GM21576 (cell line): Measurements from ENCODE around the gene EHD1.
A peak's percentile ranks its signal among the peaks of the same experiment; 100 is the strongest.

Source experiments
- ATAC-seq: cut with Tn5 transposase; IDR thresholded peaks from one replicate; pipeline ENCODE4 v1.9.1; 2021; ENCODE audit warnings: mild to moderate bottlenecking, moderate library complexity; ENCODE audit not compliant: unreplicated experiment

Gene EHD1

DNA sequence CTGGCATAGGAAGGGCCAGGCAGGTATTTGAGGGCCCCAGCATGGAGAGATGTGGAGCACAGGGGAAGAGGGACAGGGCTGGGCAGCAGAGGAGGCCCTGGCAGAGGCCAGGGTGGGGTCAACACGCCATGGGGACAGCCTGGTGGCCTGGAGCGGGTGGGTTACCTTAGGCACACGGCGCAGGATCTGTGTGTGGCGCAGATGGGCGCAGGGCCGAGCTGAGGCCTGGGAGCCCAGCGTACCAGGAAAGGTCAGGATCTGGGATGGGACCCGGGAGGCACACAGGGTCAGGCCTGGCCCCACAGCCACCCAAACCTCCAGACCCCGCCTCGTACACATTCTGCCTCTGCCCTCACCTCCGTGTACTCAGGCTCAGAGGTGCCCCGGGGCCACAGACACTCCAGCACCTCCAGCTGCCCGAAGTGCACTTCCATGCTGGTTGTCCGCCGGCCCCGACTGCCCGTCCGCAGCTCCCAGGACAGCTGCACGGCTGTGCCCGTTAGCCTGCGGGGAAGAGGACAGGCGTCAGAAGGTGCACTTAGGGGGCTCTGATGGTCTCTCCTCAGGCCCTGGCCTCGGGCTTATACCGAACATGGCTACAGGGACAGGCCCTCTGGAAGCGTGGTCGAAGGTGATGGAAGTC is 32.2 kb upstream of the EHD1 start:
- no peak for ATAC-seq

DNA sequence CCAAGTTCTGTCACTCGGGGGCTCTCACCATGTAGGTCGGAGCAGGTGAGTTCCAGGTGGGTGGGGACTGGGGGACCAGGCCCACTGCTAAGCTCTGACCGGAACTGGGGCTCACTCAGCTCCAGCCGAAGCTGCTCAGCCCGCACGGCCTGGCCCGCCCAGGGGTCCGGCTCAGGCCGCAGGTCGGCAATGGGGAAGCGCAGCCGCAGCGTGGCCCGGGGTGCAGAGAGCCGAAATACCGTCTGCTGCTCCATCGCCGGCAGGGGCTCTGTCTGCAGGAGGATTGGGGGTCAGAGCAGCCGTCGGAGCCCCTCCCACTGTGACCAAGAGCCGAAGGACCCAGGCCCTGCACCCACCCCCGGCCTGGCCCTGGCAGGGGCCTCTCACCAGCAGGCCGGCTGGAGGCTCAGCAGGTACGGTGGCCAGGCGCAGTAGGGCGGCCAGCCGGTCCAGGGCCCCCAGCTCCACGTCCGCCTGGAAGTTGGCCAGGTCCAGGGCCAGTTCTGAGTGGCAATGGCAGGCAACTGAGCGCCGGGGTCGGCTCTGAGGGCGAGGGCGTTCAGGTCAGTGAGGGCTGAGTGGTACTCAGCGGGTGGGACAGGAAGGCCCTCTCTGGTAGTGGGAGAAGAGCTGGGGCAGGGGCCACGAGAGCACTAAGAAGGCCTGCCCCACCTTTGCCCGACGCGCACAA is 31.4 kb upstream of the EHD1 start:
- no peak for ATAC-seq

DNA sequence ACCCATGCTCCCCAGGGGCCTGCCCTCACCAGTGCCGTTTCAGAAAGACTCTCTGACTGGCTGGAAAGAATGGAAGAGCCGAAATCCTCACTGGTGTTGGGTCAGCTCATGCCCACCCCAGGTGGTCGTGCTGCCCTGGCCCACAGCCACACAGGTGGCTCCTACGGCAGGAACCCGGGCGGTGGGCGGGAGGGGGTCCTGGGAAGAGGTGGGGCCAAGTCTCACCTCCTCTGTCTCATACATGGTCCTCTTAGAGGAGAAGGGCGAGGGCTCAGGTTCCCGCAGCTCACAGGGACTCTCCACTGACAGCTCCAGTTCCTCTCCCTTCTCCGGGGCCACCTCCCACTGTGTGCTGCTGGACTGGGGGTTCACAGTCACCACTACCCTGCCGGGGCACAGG is 30.3 kb upstream of the EHD1 start:
- ATAC-seq = no peak

DNA sequence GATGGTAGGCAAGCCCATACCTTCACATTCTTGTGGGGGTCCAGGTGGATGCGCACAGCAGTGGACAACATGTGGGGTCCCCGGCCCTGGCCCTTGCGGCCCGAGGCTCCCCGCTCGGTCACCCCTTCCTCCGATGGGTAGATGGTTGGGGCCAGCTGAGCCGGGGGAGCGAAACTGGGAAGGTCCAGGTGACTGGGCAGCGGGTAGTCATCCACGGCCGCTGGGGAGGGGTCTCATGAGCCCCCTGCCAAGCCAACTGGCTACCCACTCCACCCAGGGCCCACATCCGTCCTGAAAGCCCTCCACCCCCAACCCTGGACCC is 27.9 kb upstream of the EHD1 start:
- ATAC-seq = no peak

DNA sequence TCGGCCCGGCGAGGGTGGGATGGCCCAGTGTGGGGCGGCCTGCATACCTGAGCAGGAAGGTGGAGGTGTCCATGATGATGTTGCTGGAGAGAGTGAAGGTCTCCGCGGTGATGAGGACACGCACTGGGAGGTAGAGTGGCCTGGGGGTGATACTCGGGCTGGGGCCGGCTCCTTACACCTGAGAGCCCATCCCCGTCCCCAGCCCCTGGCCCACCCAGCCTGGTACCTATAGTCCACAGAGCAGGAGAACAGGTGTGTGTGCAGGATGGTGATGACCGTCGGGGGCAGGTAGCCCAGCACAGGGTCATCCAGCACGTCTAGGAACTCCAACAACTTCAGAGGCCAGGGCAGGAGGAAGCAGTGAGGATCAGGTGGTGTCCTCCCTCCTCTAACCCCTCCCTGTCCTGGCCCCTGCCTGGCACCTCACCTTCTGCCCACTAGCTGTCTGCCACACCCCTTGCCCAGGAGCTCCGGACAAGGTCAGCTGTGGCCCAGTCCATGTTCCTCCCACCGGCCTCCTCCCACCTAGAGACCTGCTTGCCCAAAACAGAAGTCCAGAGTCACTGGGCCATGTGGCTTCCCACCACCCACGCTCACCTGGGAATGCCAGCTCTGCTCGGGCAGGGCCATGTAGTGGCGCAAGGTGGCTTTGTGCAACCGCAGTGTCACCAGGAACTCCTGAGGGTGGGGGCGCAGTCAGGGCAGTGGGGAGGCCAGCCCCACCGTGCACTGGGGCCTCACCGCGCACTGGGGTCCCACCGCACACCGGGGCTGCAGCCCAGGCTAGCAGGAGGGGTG is 27.3 kb upstream of the EHD1 start:
- ATAC-seq = no peak

DNA sequence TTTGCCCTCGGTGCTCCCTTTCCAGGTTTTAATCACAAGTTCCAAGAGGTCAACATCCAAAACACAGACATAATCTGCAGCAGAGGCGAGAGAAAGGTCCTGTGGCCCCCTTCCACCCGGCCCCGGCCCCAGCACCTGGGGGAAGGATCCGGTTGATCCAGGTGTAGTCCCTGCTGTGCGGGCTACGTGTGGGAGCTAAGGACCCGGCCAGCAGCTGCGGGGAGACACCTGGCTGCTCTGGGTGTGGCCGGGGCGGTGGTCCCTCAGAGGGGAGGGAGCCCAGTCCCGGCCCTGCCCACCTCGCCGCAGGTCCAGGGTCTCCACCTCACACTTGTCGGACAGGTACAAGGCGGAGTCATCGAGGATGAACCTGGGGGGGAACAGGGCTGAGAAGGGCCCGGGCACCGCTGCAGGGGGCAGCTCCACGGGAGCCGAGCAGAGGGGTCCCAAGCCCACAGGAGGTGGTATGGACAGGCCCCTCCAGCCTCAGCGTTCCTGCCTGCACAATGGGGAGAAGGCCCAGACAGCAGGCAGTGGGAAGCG is 24.9 kb upstream of the EHD1 start:
- ATAC-seq = no peak

DNA sequence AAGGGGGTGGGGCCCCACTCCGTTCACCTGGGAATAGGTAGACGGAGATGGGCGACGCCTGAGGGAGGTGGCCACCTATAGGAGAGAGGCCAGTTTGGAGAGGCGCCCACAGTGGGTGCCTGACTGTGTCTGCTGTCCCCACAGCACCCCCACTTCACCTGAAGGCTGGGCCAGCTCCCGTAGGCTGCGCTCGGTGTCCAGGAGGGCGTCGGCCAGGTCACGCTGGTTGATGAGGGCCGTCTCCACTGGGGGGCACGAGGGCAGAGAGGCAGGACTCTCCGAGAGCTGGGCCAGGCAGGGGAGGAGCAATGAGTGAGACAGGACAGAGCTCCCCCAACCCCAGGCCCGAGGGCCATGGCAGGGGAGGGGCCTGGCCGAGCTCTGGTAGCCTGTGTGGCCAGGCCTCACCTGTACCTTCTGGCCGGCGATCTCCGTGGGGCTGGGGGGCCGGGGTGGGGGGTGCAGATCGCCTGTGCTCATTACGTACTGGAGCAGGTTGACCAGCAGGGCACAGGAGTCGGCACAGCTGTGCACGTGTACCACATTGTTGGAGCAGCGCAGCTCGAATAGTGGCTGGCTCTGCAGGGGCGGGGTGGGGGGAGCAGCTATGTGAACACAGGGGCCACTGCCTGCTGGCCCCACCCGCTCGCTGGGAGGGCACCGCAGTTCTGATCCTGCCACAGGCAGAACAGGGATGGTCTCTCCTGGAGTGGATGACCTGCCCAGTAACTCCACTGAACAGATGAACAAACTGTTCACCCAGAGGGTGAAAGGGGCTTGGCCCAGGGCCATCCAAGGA is 23.9 kb upstream of the EHD1 start:
- no peak for ATAC-seq

DNA sequence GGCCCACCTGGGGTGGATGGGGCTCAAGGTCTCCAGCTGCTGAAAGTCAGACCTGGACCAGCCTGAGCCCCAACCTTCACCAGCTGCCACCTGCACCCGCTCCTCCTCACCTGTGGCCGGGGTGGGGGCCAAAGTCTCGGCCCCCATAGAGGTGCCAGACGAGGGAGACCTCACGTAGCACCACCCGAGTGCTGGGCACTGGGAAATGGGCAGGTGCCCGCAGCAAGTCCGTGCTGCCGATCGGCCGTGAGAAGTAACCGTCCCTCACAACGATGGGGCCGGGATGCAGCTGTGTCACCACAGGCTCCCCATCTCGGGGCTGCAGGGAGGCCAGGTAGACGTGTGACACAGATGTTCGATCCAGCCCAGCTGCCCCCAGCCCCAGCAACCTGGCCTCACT is 22.4 kb upstream of the EHD1 start:
- ATAC-seq = no peak

DNA sequence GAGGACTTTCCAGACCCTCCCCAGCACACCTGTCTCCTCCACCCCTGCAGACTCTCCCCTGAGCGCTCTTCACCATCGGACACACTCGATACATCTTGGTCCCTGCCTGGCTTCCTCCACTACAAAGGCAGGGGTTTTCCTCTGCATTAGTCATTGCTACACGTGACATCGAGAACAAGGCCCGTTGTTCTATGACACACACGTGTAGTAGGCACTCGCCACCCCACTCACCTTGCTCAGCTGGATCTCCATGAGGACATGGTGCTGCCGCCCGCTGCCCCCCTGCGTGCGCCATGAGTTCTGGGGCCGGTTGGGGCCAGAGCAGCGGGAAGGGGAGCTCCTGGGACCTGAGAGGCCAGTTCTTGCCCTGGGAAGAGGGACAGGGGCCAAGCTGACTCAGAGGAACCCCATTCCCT is 21.9 kb upstream of the EHD1 start:
- no peak for ATAC-seq

DNA sequence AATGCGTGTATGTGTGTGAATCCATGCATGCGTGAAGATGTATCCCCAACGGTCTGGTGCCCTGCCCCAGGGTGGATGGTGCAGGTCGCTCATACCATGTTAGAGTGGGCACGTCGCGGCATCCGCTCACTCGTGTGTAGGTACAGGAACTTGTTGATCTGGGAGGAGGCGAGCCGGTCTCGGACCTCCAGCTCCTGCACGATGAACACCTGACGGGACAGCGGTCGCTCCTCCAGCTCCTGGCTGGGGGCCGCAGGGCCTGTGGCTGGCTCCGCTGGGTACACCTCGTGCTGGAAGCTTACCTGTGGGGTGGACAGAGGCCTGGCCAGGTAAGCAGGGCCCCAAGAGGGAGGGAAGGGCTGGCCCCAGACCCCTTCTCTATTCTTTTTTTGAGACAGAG is 20.1 kb upstream of the EHD1 start:
- ATAC-seq = no peak

DNA sequence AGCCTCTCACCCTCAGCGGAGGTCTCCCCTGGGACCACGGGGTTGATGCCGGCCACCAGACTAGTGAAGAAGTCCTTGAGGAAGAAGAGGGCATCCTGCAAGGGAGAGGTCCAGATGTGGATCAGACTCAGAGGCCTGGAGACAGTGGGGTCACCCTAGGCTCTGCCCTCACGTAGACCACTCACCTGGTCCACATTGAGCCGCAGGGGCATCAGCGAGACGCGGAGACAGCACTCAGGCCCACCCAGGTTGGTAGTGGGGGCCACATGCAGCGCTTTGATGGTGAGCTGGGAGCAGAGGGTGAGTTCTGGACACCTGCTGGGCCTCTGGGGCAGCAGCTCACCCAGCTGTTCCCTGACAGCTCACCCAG is 19.6 kb upstream of the EHD1 start:
- no peak for ATAC-seq

DNA sequence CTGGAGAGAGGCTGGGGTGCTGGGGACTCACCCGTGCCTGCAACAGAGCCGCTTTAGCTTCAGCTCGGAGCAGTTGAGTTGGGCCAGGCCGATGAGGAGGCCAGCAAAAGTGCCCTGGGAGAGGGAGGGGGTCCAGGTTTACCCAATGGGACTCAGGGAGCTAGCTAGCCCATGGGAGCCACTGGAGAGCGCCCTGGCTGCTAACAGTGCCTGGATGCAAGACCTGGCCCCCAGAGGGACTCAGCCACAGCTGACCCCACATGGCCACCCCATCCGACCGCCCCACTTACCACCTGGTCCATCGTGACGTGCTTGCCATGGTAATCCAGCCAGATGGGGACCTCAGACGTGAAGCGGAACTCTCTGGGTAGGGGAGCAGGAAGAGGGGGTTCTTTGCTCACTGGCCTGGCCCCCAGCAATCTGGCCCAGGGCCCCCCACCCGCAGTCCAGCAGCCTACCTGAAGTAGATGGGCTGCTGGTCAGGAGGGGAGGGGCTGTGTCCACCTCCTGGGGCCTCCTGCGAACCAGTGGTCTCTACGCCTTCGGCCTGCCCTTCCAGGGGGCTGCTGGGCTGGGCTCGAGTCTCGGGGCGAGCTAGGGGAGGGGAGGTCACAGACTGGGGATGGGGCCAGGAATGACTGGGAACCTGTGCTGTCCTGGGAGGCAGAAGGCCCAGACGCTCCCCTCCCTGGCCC is 19.1 kb upstream of the EHD1 start:
- ATAC-seq = no peak

DNA sequence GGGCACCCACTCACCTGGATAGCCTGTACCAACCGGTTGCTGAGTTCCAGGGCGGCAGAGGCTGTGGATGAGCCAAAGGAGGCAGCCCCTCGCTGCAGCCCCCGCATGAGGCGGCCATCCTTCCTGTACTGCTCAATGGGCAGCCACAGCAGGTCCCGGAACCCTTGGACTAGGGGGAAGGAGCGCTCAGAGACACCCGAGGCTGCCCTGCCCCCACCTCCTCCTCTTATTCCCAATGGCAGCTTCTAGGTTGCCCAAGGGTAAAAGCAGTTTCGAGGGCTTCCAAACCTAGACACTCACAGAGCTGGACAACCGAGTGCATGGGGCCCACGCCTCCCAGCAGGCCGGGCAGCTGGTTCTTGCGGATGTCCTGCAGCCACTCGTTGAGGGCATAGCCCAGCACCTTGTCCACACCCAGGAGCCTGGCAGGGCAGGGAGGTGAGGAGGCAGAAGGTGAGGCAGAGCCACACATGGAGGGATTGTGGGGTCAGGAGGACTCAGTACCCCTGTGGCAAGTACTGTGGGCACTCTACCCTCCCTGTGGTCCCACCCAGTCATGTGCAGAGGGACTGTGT is 18.1 kb upstream of the EHD1 start:
- ATAC-seq = no peak

DNA sequence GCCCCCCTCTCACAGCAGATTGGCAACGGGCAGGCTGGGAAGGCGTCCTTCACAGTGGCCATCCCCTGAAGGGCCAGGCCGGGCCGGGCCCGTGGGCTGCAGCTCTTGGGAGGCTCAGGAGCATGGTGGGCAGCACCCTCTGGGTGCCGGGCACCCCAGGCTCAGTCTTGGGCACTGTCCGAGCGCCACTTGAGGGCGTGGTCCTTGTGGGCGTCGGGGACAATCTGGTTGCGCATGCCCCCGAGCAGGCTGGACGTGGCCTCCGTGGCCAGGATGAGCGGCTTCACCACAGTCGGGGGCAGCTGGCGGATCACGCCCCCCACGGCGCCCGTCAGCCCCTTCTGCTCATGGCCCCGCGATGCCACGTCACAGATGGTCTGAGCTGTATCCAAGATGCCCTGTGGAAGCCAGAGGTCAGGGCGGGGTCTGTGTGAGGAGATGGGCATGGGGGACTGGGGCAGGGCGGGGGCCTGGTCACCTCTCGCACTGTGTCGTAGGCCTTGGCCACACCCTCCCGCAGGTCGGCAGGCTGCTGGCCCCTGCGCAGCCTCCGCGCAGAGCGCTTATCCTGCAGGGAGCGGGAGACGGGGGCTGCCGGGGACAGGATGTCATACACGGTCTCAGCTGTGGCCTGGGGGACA is 16.5 kb upstream of the EHD1 start:
- ATAC-seq = no peak

DNA sequence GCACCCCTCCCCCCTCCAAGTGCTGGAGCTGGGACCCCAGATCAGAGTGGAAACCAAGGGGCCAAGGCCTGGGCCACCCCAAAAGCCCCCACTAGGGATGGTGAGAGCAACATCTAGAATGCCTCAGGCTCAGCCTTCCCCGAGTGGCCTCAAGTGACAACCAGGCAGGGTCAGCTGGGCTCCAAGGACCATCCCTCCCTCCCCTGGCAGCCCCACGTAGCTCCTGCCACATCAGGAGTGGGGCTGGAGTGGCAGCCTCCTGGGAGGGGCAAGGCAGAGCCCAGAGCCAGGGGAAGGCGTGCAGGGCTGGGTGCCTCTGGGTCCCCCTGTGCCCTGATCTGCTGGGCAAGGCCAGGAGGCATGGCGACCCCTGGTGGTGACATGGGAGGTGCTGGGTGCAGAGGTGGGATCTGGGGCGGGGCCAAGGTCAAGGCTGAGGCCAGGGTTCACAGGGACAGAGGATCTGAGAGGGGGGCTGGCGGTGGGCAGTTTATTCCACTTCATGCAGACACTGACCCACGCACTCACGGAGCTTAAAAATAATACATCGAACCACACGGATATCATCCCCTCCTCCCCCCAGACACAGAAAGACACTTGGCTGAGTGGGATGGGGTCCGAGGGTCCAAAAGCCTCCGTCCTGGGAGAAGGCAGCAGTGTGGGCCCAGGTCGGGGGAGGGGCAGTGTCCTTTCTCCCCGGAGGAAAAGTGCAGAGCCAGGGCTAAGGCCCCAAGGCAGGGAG is 15.8 kb upstream of the EHD1 start:
- peak; percentile 46 for ATAC-seq

DNA sequence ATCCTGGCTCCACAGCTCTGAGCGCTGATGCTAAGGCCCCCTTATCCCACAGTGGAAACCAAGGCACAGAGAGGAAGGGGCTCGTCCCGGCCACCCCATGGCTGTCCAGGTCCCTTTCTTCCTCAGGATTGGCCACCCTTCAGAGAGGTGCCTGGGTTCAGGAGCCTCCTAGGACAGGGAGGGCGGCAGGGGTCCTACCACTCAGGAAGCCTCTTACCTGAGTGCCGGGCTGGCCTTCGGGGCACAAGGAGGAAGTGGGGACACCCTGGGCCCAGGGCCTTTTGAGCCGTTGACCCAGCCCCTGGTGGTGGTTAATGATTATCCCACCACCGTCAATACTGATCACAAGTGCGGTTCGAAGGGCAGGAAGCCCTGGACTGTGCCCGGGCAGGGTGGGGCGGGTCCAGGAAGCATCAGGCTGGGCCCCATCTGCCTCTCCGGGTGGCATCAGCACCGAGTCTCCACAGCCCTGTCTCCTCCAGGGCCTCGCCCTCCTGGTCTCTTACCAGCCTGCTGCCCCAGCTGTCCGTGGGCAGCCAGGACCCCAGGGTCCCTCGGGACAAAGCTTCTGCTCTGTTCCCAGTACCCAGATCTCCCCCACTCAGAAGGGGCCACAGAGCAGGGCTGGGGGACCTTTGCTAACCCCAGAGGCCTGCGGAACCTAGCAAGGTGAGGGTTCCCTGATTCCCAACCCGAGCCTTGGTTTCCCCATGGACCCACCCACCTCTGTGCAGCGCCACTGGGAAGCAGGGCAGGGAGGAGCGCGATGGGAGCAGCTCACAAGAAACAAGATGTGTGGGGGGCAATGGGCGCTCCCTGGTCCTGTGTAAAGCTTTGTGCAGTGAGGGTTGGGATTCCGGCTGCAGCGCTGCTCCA is 15.0 kb upstream of the EHD1 start:
- no peak for ATAC-seq

DNA sequence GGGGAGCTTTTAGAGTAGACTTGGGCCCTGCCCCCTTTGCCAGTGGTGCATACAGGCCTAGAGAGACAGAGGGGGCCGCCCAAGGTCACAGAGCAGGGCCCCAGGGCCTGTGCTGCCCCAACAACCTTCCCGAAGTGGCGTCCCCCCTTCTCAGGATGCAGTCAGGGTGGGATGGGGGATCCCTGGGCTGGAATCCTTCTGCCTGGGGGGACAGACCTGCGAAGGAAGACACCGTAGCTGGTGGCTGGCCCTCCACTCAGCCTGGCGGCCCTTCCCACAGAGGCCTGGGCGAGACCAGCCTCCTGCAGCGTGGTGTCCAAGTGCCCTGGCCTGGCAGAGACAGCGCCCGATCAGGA is 14.4 kb upstream of the EHD1 start:
- no peak for ATAC-seq

DNA sequence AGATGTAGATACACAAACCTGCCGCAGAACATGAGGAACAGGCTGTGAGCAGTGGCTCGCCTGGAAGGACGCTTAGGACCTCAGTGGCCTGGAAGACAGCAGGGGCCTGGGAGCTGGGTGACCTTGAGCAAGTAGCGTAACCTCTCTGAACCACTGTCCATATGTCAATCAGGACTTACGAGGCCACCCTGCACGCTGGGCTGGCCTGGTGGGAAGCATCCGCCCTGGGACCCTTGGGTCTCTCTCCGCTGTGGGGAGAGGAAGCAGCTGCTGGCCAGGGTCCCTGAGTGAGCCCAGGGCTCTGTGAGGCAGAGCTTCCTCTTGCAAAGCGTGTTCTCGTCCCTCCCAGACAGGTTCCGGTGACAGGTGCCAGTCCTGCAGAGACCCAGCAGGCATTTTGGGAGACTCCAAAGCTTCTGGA is 14.0 kb upstream of the EHD1 start:
- ATAC-seq = no peak
